ENCODE measurements around the gene CRACR2A.

Gene CRACR2A

GRCh38 chr12:3684449-3685051, 68.4 kb downstream of the CRACR2A start:
- no peak for DNase-seq (ENCODE audit: low read depth in 2 of 2)

- no peak for DNase-seq (ENCODE audit: low read depth in 2 of 2)
These were observed 69.2 kb downstream of the CRACR2A start for GRCh38 chr12:3683670-3684069.

- no peak for DNase-seq (ENCODE audit: low read depth in 2 of 2)
These were observed 71.3 kb downstream of the CRACR2A start for GRCh38 chr12:3681595-3682061.

- no peak for DNase-seq (ENCODE audit: low read depth in 2 of 2)
These were observed 71.9 kb downstream of the CRACR2A start for GRCh38 chr12:3680919-3681594.

- no peak for DNase-seq (ENCODE audit: low read depth in 2 of 2)
These were observed 73.1 kb downstream of the CRACR2A start for GRCh38 chr12:3679831-3680230.

GRCh38 chr12:3677609-3678008, 75.3 kb downstream of the CRACR2A start:
- no peak for DNase-seq (ENCODE audit: low read depth in 2 of 2)

- DNase-seq (ENCODE audit: low read depth in 2 of 2) = no peak
These were observed 78.8 kb downstream of the CRACR2A start for GRCh38 chr12:3673981-3674708.

GRCh38 chr12:3672113-3672509, 80.8 kb downstream of the CRACR2A start:
- no peak for DNase-seq (ENCODE audit: low read depth in 2 of 2)

GRCh38 chr12:3671330-3672112, 81.4 kb downstream of the CRACR2A start:
- no peak for DNase-seq (ENCODE audit: low read depth in 2 of 2)

GRCh38 chr12:3670083-3670620, 82.8 kb downstream of the CRACR2A start:
- no peak for DNase-seq (ENCODE audit: low read depth in 2 of 2)

- DNase-seq (ENCODE audit: low read depth in 2 of 2) = no peak
These were observed 83.3 kb downstream of the CRACR2A start for GRCh38 chr12:3669594-3669993.

GRCh38 chr12:3668479-3669165, 84.3 kb downstream of the CRACR2A start:
- DNase-seq (ENCODE audit: low read depth in 2 of 2) = no peak

- no peak for DNase-seq (ENCODE audit: low read depth in 2 of 2)
These were observed 85.4 kb downstream of the CRACR2A start for GRCh38 chr12:3667485-3667884.

GRCh38 chr12:3666441-3666840, 86.5 kb downstream of the CRACR2A start:
- no peak for DNase-seq (ENCODE audit: low read depth in 2 of 2)

- no peak for DNase-seq (ENCODE audit: low read depth in 2 of 2)
These were observed 90.4 kb downstream of the CRACR2A start for GRCh38 chr12:3662521-3662921.

- no peak for DNase-seq (ENCODE audit: low read depth in 2 of 2)
These were observed 91.9 kb downstream of the CRACR2A start for GRCh38 chr12:3661028-3661427.

- DNase-seq (ENCODE audit: low read depth in 2 of 2) = peak; percentile 7 to 18
These were observed 94.4 kb downstream of the CRACR2A start for GRCh38 chr12:3658327-3659163.

GRCh38 chr12:3656946-3657622, 95.8 kb downstream of the CRACR2A start:
- DNase-seq (ENCODE audit: low read depth in 2 of 2) = no peak

GRCh38 chr12:3655328-3655900, 97.5 kb downstream of the CRACR2A start:
- DNase-seq (ENCODE audit: low read depth in 2 of 2) = no peak

All from stimulated activated CD4-positive, alpha-beta T cell treated with anti-CD3 and anti-CD28 coated beads, Interleukin-1b, Interleukin-23, amount 100 ng/mL, for 4 hours (primary cell).